GM19238 (cell line): ENCODE data around the gene DHRS4L2.

ENCODE experiments used
- DNase-seq: peaks from one replicate; pipeline ENCODE4 v3.0.0; 2011; ENCODE audit warnings: low spot score; ENCODE audit not compliant: insufficient read length

The DHRS4L2 gene

GRCh38 chr14:24053548-24054323, 65.0 kb downstream of the DHRS4L2 start:
- DNase-seq = no peak

- DNase-seq = no peak
Observed at GRCh38 chr14:24054324-24054641, 65.6 kb downstream of the DHRS4L2 start.

GRCh38 chr14:24054646-24055045, 65.9 kb downstream of the DHRS4L2 start:
- no peak for DNase-seq
